ENCODE data around the gene SLC4A1.
A peak's percentile ranks its signal among the peaks of the same experiment; 100 is the strongest.

The SLC4A1 gene

DNA sequence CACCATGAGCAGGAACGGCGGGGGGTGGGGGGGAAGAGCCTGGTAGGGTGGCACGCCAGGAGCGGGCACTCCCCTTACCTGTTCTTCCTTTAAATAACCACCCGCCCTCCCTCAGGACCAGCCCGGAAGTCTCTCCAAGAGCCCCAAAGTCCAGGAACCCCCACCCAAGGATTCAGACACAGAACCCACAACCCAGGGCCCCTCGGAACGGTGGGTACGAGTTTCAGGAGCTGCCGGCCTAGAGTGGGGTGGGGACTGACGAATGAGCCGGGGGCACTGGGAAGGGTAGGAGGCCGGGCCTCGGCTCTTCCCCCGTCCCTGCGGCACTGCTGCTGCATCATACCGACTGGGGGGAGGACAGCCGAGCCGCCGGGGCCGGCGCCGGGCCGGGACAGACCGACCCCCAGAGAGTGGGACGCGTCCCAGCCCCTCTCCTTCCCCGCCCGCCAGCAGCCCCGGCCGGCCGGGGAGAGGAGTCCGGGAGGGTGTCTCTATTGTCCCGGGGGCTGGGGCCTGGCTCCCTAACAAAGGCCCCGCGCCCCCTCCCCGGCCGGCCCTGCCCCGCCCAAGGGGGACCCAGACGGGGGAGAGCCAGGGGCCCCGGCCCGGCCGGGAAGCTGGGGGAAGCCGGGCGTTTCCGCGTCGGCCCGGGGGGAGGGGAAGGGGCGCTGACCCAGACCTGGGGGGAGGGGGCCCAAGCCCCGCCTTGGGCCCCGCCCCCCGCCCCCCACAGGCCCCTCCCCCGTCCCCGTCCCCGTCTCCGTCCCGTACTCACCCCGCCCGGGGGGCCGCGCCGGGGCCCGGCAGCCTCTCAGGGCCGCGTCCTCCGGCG, 69.0 kb downstream of the SLC4A1 start:
- peaks cover 46% of the 10 kb centered on the region for H3K4me1 Mint-ChIP-seq
- no peaks in the 10 kb centered on the region for H3K9me3 Mint-ChIP-seq
- H3K27ac Mint-ChIP-seq = peak overlapping the region; percentile 91
- H3K27me3 Mint-ChIP-seq = no peaks in the 10 kb centered on the region
- DNase-seq (peak; percentile 54 to 63), ATAC-seq (peak; percentile 17)
- peak overlapping the region; percentile 83 to 87 for H3K4me3 Mint-ChIP-seq
